GM12878 (cell line): ENCODE measurements around the gene PLXNC1. TPM values are rescaled to one million over a fixed set of nuclear protein-coding genes. Genes with fewer than 3 reads are reported as not detected.

Experiments used
- ATF3 ChIP-seq: IDR thresholded peaks from 2 replicates; pipeline ENCODE4 v1.6.1; 2011; ENCODE audit warnings: low read depth, mild to moderate bottlenecking, low read length, moderate library complexity, borderline replicate concordance; ENCODE audit errors: extremely low read depth
- ATF7 ChIP-seq: fragments of 450-650 bp; IDR thresholded peaks from 2 replicates; pipeline ENCODE4 v1.6.1; 2016; ENCODE audit warnings: low read depth, mild to moderate bottlenecking
- CBX5 ChIP-seq: sonication (generic); IDR thresholded peaks from 2 replicates; pipeline ENCODE4 v1.6.1; 2016; ENCODE audit warnings: low read depth, moderate library complexity, mild to moderate bottlenecking, inconsistent platforms
- CTCF ChIP-seq, 3 experiments: IDR thresholded peaks in 2 of 3; conservative IDR thresholded peaks in 1 of 3; 2 replicates each; pipeline ENCODE4 v1.5.1; 2011; ENCODE audit warnings: low read depth in 3 of 3, low read length in 3 of 3, mild to moderate bottlenecking in 3 of 3, control low read depth in 2 of 3, moderate library complexity in 2 of 3, inconsistent platforms in 1 of 3, mixed read lengths in 1 of 3; ENCODE audit not compliant: control insufficient read depth in 2 of 3, insufficient read depth in 1 of 3; ENCODE audit errors: extremely low read depth in 1 of 3
- CUX1 ChIP-seq: IDR thresholded peaks from 2 replicates; pipeline ENCODE4 v1.6.1; 2012; ENCODE audit warnings: improper control_type of control experiment, low read depth, low read length; ENCODE audit not compliant: insufficient replicate concordance
- E2F4 ChIP-seq: IDR thresholded peaks from 2 replicates; pipeline ENCODE4 v1.6.1; 2012; ENCODE audit warnings: low read depth, low read length, improper control_type of control experiment
- HSF1 ChIP-seq: fragments of 150-350 bp; IDR thresholded peaks from 2 replicates; pipeline ENCODE4 v1.6.1; 2014; ENCODE audit warnings: mild to moderate bottlenecking, low read depth, low read length
- IKZF2 ChIP-seq, 2 experiments: fragments of 450-650 bp; IDR thresholded peaks; 2 replicates each; pipeline ENCODE4 v1.6.1; 2017; ENCODE audit warnings: mild to moderate bottlenecking in 2 of 2, moderate library complexity in 2 of 2
- JUNB ChIP-seq: IDR thresholded peaks from 2 replicates; pipeline ENCODE4 v1.6.1; 2016; ENCODE audit warnings: antibody characterized with exemption, mild to moderate bottlenecking
- PML ChIP-seq: IDR thresholded peaks from 2 replicates; pipeline ENCODE4 v1.6.1; 2012; ENCODE audit warnings: low read length, inconsistent platforms
- POLR2AphosphoS2 ChIP-seq: IDR thresholded peaks from 2 replicates; pipeline ENCODE4 v1.6.1; 2011; ENCODE audit warnings: low read depth, mild to moderate bottlenecking, low read length, improper control_type of control experiment, moderate library complexity
- POU2F2 ChIP-seq: IDR thresholded peaks from 3 replicates; pipeline ENCODE4 v1.6.1; 2011; ENCODE audit warnings: low read depth, mild to moderate bottlenecking, low read length, borderline replicate concordance
- SPI1 ChIP-seq: IDR thresholded peaks from 2 replicates; pipeline ENCODE4 v1.6.1; 2011; ENCODE audit warnings: low read depth, mild to moderate bottlenecking, low read length, moderate library complexity, borderline replicate concordance; ENCODE audit not compliant: insufficient read depth
- ZNF274 ChIP-seq: IDR thresholded peaks from one replicate; pipeline ENCODE4 v1.8.0; 2011; ENCODE audit not compliant: insufficient read length, insufficient read depth
- ZNF592 ChIP-seq: fragments of 450-650 bp; IDR thresholded peaks from 2 replicates; pipeline ENCODE4 v1.6.1; 2017; ENCODE audit warnings: mild to moderate bottlenecking, moderate library complexity
- ZSCAN29 ChIP-seq: fragments of 450-650 bp; IDR thresholded peaks from 2 replicates; pipeline ENCODE4 v1.6.1; 2017; ENCODE audit warnings: mild to moderate bottlenecking, moderate library complexity
- polyA plus RNA-seq, 11 experiments: library from polyadenylated mRNA; depleted of rRNA in 4 of 11; unstranded in 6 of 11; stranded (reverse) in 5 of 11; fragments of >200 nt; fragmentation: Nextera tagmentation in 4 of 11; fragmentation: Illumina TruSeq in 1 of 11; extraction: Ambion mirVana in 4 of 11; extraction: Trizol in 1 of 11; gene quantifications; 1 replicate in 1 of 11; 2 replicates in 10 of 11; pipeline versions ENCODE4 v1.2.1 to v1.2.3, GENCODE V29; 2011 to 2016; ENCODE audit warnings: inconsistent platforms in 2 of 11, missing spikeins in 2 of 11, low read depth in 1 of 11
- total RNA-seq, 4 experiments: library from RNA; depleted of rRNA in 3 of 4; stranded (reverse); fragments of >200 nt in 3 of 4; fragmentation: Illumina TruSeq in 1 of 4; extraction: Trizol in 1 of 4; gene quantifications; 2 replicates each; pipeline versions ENCODE4 v1.2.1 to v1.2.3, GENCODE V29; 2013 to 2021

PLXNC1 gene
- total and polyA plus RNA-seq, 10 of the 15 experiments (the other 5 are each of a cell fraction or from before 2014, with no cell fraction given) = 5.2 to 41.2 (median 24.6) TPM

GRCh38 chr12:94309373-94309772, 161.0 kb downstream of the PLXNC1 start (continued):
- TF ChIP-seq CUX1 (peak; percentile 59), POLR2AphosphoS2 (no peak), ZNF592 (no peak), ZSCAN29 (no peak), POU2F2 (no peak), JUNB (peak; percentile 88), ATF3 (no peak), CBX5 (no peak), E2F4 (no peak), PML (peak; percentile 77), CTCF (IDR thresholded peaks at IDR 0.05 in 2 of 3, conservative IDR thresholded peaks at IDR 0.05 in 1 of 3; ENCODE audit: control insufficient read depth in 2 of 3, extremely low read depth in 1 of 3, insufficient read depth in 1 of 3, low read depth in 3 of 3, low read length in 3 of 3) (no peak), ATF7 (peak; percentile 37), IKZF2 (IDR thresholded peaks at IDR 0.05) (peak in 1 of 2 experiments; percentile 38; a peak in 1 of 4 replicates), HSF1 (no peak), ZNF274 (no peak), SPI1 (no peak)
